GM21529 (cell line): ENCODE data around the gene CYP4A22.
"Not testable (repeated sequence)": the region's sequence is repeated elsewhere in the genome, so short reads cannot be mapped to it uniquely, and the experiment has no call there.

Experiments used
- ATAC-seq: cut with Tn5 transposase; IDR thresholded peaks from one replicate; pipeline ENCODE4 v1.9.1; 2021; ENCODE audit not compliant: unreplicated experiment

Gene CYP4A22

GRCh38 chr1:47149162-47149561, 11.9 kb downstream of the CYP4A22 start:
- not testable (repeated sequence) for ATAC-seq

- not testable (repeated sequence) for ATAC-seq
These were observed 19.2 kb downstream of the CYP4A22 start for GRCh38 chr1:47156457-47156856.

- ATAC-seq, result not testable (repeated sequence)
These were observed 20.7 kb downstream of the CYP4A22 start for GRCh38 chr1:47157957-47158356.

- no peak for ATAC-seq
These were observed 23.5 kb downstream of the CYP4A22 start for GRCh38 chr1:47160716-47161115.

- no peak for ATAC-seq
These were observed 24.2 kb downstream of the CYP4A22 start for GRCh38 chr1:47161298-47162040.

- ATAC-seq, result no peak
These were observed 27.3 kb downstream of the CYP4A22 start for GRCh38 chr1:47164552-47164951.

GRCh38 chr1:47172782-47173181, 35.5 kb downstream of the CYP4A22 start:
- no peak for ATAC-seq

- ATAC-seq, result no peak
These were observed 37.4 kb downstream of the CYP4A22 start for GRCh38 chr1:47174656-47175020.

GRCh38 chr1:47175227-47175934, 38.1 kb downstream of the CYP4A22 start:
- peak; percentile 48 for ATAC-seq

- no peak for ATAC-seq
These were observed 40.8 kb downstream of the CYP4A22 start for GRCh38 chr1:47178020-47178419.

GRCh38 chr1:47178654-47179016, 41.4 kb downstream of the CYP4A22 start:
- ATAC-seq, result no peak

GRCh38 chr1:47179017-47179987, 42.1 kb downstream of the CYP4A22 start:
- ATAC-seq, result peak; percentile 85

- ATAC-seq, result no peak
These were observed 42.8 kb downstream of the CYP4A22 start for GRCh38 chr1:47179988-47180563.

- ATAC-seq, result no peak
These were observed 43.4 kb downstream of the CYP4A22 start for GRCh38 chr1:47180603-47181094.

- ATAC-seq, result no peak
These were observed 44.1 kb downstream of the CYP4A22 start for GRCh38 chr1:47181095-47181954.

- ATAC-seq, result no peak
These were observed 44.9 kb downstream of the CYP4A22 start for GRCh38 chr1:47181955-47182675.

GRCh38 chr1:47182676-47183235, 45.5 kb downstream of the CYP4A22 start:
- ATAC-seq, result no peak

GRCh38 chr1:47183308-47184089, 46.3 kb downstream of the CYP4A22 start:
- ATAC-seq, result no peak
